ENCODE measurements around the gene CCKAR.

Gene CCKAR

GRCh38 chr4:26459756-26460530, 30.3 kb downstream of the CCKAR start:
- no peak for DNase-seq (ENCODE audit: low read depth in 2 of 2, low spot score in 1 of 2)

- DNase-seq (ENCODE audit: low read depth in 2 of 2, low spot score in 1 of 2) = no peak
Observed at GRCh38 chr4:26459054-26459755, 31.1 kb downstream of the CCKAR start.

DNA sequence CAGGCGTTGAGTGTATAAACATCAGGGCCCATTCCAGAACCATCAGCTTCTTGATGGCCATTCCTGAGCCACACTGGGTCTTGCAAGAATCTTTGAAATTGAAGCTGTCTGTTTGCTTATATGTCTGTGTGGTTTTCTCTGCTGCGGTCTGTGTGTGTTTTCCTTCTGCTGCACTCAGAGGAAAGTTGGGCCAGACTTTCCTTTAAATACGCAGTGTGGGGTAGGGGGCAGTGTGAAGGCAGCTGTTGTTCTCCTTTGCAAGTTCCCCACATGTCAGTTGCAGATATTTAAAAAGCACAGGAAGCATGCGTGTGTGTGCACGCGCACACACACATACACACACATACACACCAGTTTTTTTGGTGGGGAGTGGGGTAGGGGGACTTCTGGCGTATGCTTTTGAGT, 32.1 kb downstream of the CCKAR start:
- DNase-seq (ENCODE audit: low read depth in 2 of 2, low spot score in 1 of 2) = no peak

GRCh38 chr4:26457412-26457811, 32.9 kb downstream of the CCKAR start:
- no peak for DNase-seq (ENCODE audit: low read depth in 2 of 2, low spot score in 1 of 2)

DNA sequence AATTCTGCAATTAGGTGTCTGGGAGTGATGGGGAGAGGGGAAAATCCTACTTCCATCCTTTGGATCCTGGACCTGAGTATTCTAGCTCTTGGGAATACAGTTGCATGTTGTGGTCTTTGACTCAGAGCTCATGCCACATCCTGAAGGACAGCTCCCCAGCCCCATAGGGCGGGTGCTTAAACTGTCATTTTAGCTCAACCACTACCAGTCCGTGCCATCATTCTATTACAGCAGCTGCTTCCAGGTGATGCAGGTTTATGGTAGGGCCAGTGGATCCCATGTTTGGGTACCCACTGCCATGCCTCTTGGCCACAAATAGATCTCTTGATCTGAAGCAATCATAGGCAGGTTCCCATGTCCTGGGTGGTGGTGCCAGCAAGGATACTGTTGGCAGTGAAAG, 34.7 kb downstream of the CCKAR start:
- no peak for DNase-seq (ENCODE audit: low read depth in 2 of 2, low spot score in 1 of 2)

DNA sequence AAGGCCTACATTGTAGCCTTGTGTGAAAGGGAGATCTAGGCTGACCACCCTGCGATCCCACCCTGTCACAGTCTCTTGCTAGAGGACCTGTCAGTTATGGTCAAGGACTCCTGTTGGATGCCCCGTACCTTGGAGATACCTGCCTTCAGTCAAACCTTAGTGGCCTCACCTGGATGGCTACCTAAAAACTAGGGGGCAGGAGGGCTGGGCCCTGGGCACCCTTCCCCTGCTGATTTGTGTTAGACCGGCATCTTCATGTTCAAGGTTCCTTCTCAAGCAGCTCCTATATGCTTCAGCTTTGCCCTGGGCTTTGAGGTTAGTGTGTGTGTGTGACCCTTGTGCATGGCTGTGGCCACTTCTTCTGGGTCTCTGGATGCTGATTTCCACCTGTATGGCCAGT, 35.3 kb downstream of the CCKAR start:
- DNase-seq (ENCODE audit: low read depth in 2 of 2, low spot score in 1 of 2) = no peak

- DNase-seq (ENCODE audit: low read depth in 2 of 2, low spot score in 1 of 2) = no peak
Observed at GRCh38 chr4:26452565-26453531, 37.4 kb downstream of the CCKAR start.

- DNase-seq (ENCODE audit: low read depth in 2 of 2, low spot score in 1 of 2) = no peak
Observed at GRCh38 chr4:26451597-26451996, 38.7 kb downstream of the CCKAR start.

- DNase-seq (ENCODE audit: low read depth in 2 of 2, low spot score in 1 of 2) = no peak
Observed at GRCh38 chr4:26450418-26450817, 39.9 kb downstream of the CCKAR start.

GRCh38 chr4:26447378-26447777, 42.9 kb downstream of the CCKAR start:
- DNase-seq (ENCODE audit: low read depth in 2 of 2, low spot score in 1 of 2) = no peak

DNA sequence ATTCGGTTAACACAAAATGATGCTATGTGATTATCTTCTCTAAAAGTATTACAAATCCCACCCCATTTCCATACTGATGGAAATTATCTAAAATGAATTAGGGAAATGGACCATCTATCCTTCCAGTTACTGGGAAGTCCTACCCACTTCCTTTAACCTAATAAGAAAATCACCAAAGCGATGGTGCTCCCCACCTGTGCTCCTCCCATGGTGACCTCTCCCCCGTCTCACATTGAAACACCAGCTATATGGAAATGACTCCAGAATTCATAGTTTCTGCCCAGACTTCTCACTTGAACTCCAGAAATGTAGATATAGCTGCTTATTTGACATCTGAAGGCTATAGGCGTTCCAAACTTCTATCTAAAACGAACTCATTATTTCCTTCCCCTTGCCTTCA, 48.5 kb downstream of the CCKAR start:
- no peak for DNase-seq (ENCODE audit: low read depth in 2 of 2, low spot score in 1 of 2)

GRCh38 chr4:26441102-26441501, 49.2 kb downstream of the CCKAR start:
- no peak for DNase-seq (ENCODE audit: low read depth in 2 of 2, low spot score in 1 of 2)

GRCh38 chr4:26434030-26434639, 56.1 kb downstream of the CCKAR start:
- no peak for DNase-seq (ENCODE audit: low read depth in 2 of 2, low spot score in 1 of 2)

GRCh38 chr4:26433556-26433955, 56.7 kb downstream of the CCKAR start:
- DNase-seq (ENCODE audit: low read depth in 2 of 2, low spot score in 1 of 2) = no peak

DNA sequence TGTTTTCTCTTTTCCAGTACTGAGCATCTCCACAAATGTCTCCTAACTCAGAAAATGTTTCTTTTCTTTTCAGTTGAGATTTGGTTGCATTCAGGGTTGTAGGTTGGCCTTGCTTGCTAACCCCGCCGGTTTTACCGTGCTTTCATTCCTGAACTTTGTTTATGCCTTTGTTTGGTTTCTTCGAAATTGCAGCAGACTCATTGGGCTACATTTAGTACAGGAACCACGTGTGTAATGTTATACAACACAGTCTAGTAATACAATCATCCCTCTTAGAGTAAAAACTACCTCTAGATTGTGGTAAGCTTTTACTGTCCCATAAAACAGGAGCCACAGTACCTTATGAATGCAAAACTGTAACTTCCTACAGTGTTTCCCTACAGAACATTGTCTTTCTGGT, 57.9 kb downstream of the CCKAR start:
- DNase-seq (ENCODE audit: low read depth in 2 of 2, low spot score in 1 of 2) = no peak

GRCh38 chr4:26431461-26432180, 58.7 kb downstream of the CCKAR start:
- DNase-seq (ENCODE audit: low read depth in 2 of 2, low spot score in 1 of 2) = no peak
